GM23338 (cell line): ENCODE data around the gene GREB1L. TPM values are rescaled to one million over a fixed set of nuclear protein-coding genes. Genes with fewer than 3 reads are reported as not detected.
A peak's percentile ranks its signal among the peaks of the same experiment; 100 is the strongest.

Experiments used
- ATAC-seq: fragments of 200-7000 bp; cut with Tn5 transposase; 3 replicates; pipeline ENCODE4 v1.9.1; 2020
- DNase-seq: peaks from one replicate; pipeline ENCODE4 v3.0.0-alpha.2; 2015; ENCODE audit warnings: low spot score
- H2AFZ ChIP-seq: fragments of 200-600 bp; sonication (generic); 2 replicates; pipeline ENCODE4 v1.8.0; 2016; ENCODE audit warnings: antibody characterized with exemption, mild to moderate bottlenecking, moderate library complexity
- H3F3A ChIP-seq: fragments of 200-600 bp; sonication (generic); replicated peaks from 2 replicates; pipeline ENCODE4 v1.8.0; 2017; ENCODE audit warnings: antibody characterized with exemption, mixed run types, low read depth
- H3K27ac ChIP-seq: fragments of 200-600 bp; sonication (generic); 2 replicates; pipeline ENCODE4 v1.6.1; 2016; ENCODE audit warnings: low read depth
- H3K27me3 ChIP-seq: fragments of 200-600 bp; sonication (generic); 2 replicates; pipeline ENCODE4 v1.8.0; 2016; ENCODE audit warnings: mild to moderate bottlenecking, mixed run types, moderate library complexity; ENCODE audit not compliant: insufficient read depth
- H3K36me3 ChIP-seq: fragments of 200-600 bp; sonication (generic); 2 replicates; pipeline ENCODE4 v1.8.0; 2016; ENCODE audit warnings: mild to moderate bottlenecking; ENCODE audit not compliant: insufficient read depth
- H3K4me1 ChIP-seq: fragments of 200-600 bp; sonication (generic); 2 replicates; pipeline ENCODE4 v1.8.0; 2016; ENCODE audit warnings: mild to moderate bottlenecking, moderate library complexity; ENCODE audit not compliant: insufficient read depth
- H3K4me2 ChIP-seq: fragments of 200-600 bp; sonication (generic); 2 replicates; pipeline ENCODE4 v1.7.1; 2017; ENCODE audit warnings: mixed run types
- H3K4me3 ChIP-seq: fragments of 200-600 bp; sonication (generic); 2 replicates; pipeline ENCODE4 v1.6.1; 2016; ENCODE audit warnings: mixed run types
- H3K79me2 ChIP-seq: fragments of 200-600 bp; sonication (generic); replicated peaks from 2 replicates; pipeline ENCODE4 v1.8.0; 2017; ENCODE audit warnings: mild to moderate bottlenecking; ENCODE audit not compliant: insufficient read depth
- H3K9me2 ChIP-seq: fragments of 200-600 bp; sonication (generic); 2 replicates; pipeline ENCODE4 v1.8.0; 2017; ENCODE audit not compliant: insufficient read depth
- H4K20me1 ChIP-seq: fragments of 200-600 bp; sonication (generic); replicated peaks from 2 replicates; pipeline ENCODE4 v1.8.0; 2017; ENCODE audit warnings: mild to moderate bottlenecking; ENCODE audit not compliant: insufficient read depth
- H3K27ac Mint-ChIP-seq: 2 replicates; pipeline ENCODE4 v1.8.0; 2020; ENCODE audit warnings: inconsistent platforms, mild to moderate bottlenecking, moderate library complexity, mixed read lengths
- H3K27me3 Mint-ChIP-seq: 3 replicates; pipeline ENCODE4 v1.8.0; 2022; ENCODE audit warnings: low read depth, mild to moderate bottlenecking, moderate library complexity, mixed read lengths, inconsistent platforms; ENCODE audit not compliant: insufficient read depth, poor library complexity
- H3K36me3 Mint-ChIP-seq: 3 replicates; pipeline ENCODE4 v1.8.0; 2021; ENCODE audit warnings: low read depth, mild to moderate bottlenecking, inconsistent platforms, moderate library complexity, mixed read lengths
- H3K4me1 Mint-ChIP-seq: 3 replicates; pipeline ENCODE4 v1.8.0; 2020; ENCODE audit warnings: mild to moderate bottlenecking, inconsistent platforms, mixed read lengths
- H3K4me3 Mint-ChIP-seq: 3 replicates; pipeline ENCODE4 v1.8.0; 2021; ENCODE audit warnings: moderate library complexity, mild to moderate bottlenecking, inconsistent platforms, mixed read lengths
- H3K9me3 Mint-ChIP-seq: 3 replicates; pipeline ENCODE4 v1.8.0; 2020; ENCODE audit warnings: moderate library complexity, mild to moderate bottlenecking, inconsistent platforms, mixed read lengths
- EZH2 ChIP-seq: fragments of 200-600 bp; sonication (generic); IDR thresholded peaks from one replicate; pipeline ENCODE4 v1.8.0; 2017; ENCODE audit warnings: antibody characterized with exemption, mild to moderate bottlenecking, low read depth; ENCODE audit not compliant: unreplicated experiment
- EZH2phosphoT487 ChIP-seq: fragments of 200-600 bp; sonication (generic); IDR thresholded peaks from one replicate; pipeline ENCODE4 v1.8.1; 2018; ENCODE audit warnings: antibody characterized with exemption; ENCODE audit not compliant: unreplicated experiment
- STAT1 ChIP-seq: IDR thresholded peaks from one replicate; pipeline ENCODE4 v1.6.1; 2016; ENCODE audit warnings: antibody characterized with exemption; ENCODE audit not compliant: unreplicated experiment
- ZNF331 ChIP-seq: fragments of 250-450 bp; sonication (Bioruptor Pico); IDR thresholded peaks from 2 replicates; pipeline ENCODE4 v1.5.0; 2020; ENCODE audit warnings: low read depth, mild to moderate bottlenecking, moderate library complexity
- ZNF462 ChIP-seq: fragments of 250-450 bp; sonication (Bioruptor Pico); IDR thresholded peaks from 2 replicates; pipeline ENCODE4 v1.5.0; 2020; ENCODE audit warnings: mild to moderate bottlenecking, moderate library complexity
- polyA plus RNA-seq: library from polyadenylated mRNA; unstranded; fragments of >200 nt; fragmentation: Nextera tagmentation; extraction: Ambion mirVana; gene quantifications from 2 replicates; pipeline ENCODE4 v1.2.1, GENCODE V29; 2016
- total RNA-seq: library from RNA; depleted of rRNA; stranded (reverse); fragments of >200 nt; shearing (Covaris generic); gene quantifications from 2 replicates; pipeline ENCODE4 v1.2.3, GENCODE V29; 2014
- TF ChIP-seq, protein P1 (sequence below): IDR thresholded peaks from 2 replicates; pipeline ENCODE4 v1.6.1; 2016; ENCODE audit warnings: antibody characterized with exemption

The GREB1L gene
- total and polyA plus RNA-seq, 2 experiments from 2014 or later = 0.03 to 0.29 TPM

DNA sequence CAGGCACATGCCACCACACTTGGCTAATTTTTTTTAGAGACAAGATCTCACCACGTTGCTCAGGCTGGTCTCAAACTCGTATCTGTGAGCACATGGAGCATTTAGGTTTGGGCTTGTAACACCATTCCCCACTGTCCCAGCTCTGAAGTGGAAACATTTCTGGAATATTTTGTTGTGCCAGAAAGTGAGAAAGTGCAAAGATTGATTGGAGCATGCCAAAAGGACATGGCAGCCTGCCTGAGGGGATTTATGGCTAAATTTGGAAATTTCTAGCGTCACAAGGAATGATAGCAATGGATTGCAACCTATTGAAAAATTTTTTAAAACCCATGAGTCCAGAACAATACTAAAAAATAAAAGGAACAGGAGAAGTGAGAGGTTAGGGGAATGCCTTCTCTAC, 221.7 kb downstream of the GREB1L start:
- no peak overlapping the region for H3K27ac ChIP-seq
- H4K20me1 ChIP-seq = no peaks in the 10 kb centered on the region
- H3F3A ChIP-seq = no peaks in the 10 kb centered on the region
- TF ChIP-seq EZH2 (no peak), STAT1 (no peak), ZNF462 (no peak), ZNF331 (CRISPR knock-in tag) (no peak), EZH2phosphoT487 (no peak)
- TF ChIP-seq, protein P1, sequence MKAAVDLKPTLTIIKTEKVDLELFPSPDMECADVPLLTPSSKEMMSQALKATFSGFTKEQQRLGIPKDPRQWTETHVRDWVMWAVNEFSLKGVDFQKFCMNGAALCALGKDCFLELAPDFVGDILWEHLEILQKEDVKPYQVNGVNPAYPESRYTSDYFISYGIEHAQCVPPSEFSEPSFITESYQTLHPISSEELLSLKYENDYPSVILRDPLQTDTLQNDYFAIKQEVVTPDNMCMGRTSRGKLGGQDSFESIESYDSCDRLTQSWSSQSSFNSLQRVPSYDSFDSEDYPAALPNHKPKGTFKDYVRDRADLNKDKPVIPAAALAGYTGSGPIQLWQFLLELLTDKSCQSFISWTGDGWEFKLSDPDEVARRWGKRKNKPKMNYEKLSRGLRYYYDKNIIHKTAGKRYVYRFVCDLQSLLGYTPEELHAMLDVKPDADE = no peak
- no peak overlapping the region for H3K4me3 Mint-ChIP-seq
- no peak overlapping the region for H3K4me3 ChIP-seq
- DNase-seq = no peak
- H3K4me1 ChIP-seq = no peaks in the 10 kb centered on the region
- no peaks in the 10 kb centered on the region for H3K36me3 Mint-ChIP-seq
- no peaks in the 10 kb centered on the region; the same call in 2 of the 3 replicates for H3K9me3 Mint-ChIP-seq
- no peaks in the 10 kb centered on the region for H3K4me1 Mint-ChIP-seq
- H2AFZ ChIP-seq = 0 out of 2 replicates have a peak overlapping the region, but pooled peaks have one; percentile 58
- H3K27ac Mint-ChIP-seq = no peak overlapping the region
- no peaks in the 10 kb centered on the region for H3K27me3 ChIP-seq
- no peak overlapping the region for H3K4me2 ChIP-seq
- H3K79me2 ChIP-seq = no peaks in the 10 kb centered on the region
- H3K27me3 Mint-ChIP-seq = peaks cover 5% of the 10 kb centered on the region
- no peaks in the 10 kb centered on the region for H3K36me3 ChIP-seq
- no peak for ATAC-seq
- H3K9me2 ChIP-seq = no peaks in the 10 kb centered on the region
